ENCODE data around the gene TBC1D9.

- TF ChIP-seq NFRKB (IDR thresholded peaks at IDR 0.05) (no peak), ZNF384 (IDR thresholded peaks at IDR 0.05) (no peak)
Observed at GRCh38 chr4:140611854-140612253, 144.3 kb downstream of the TBC1D9 start.

All from HEK293T (cell line).